Fibroblast of peridontal ligament (primary cell): ENCODE measurements around the gene KAT6B.
A peak's percentile ranks its signal among the peaks of the same experiment; 100 is the strongest.

Experiments used
- DNase-seq: peaks from one replicate; pipeline ENCODE4 v3.0.0-alpha.2; 2010; ENCODE audit errors: extremely low read depth

The KAT6B gene

DNA sequence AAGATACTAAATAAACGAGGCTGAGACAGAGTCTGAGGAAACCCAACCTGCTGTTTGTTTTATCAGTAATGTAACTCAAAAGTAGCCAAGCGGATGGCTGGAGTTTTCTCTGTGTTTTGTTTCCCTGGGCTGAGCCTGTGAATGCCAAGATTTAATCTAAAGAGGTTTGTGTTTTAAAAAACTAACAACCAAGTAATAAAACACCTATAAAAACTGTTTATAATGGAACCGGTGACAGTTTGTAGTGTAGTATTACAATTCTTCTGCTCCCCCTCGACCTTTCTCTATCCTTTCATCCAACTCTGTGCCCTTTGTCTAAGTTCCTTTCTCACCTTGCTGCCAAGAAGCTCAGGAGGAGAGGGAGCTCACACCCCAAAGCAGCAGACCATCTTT lies 2.6 kb upstream of the KAT6B start:
- DNase-seq, result no peak

DNA sequence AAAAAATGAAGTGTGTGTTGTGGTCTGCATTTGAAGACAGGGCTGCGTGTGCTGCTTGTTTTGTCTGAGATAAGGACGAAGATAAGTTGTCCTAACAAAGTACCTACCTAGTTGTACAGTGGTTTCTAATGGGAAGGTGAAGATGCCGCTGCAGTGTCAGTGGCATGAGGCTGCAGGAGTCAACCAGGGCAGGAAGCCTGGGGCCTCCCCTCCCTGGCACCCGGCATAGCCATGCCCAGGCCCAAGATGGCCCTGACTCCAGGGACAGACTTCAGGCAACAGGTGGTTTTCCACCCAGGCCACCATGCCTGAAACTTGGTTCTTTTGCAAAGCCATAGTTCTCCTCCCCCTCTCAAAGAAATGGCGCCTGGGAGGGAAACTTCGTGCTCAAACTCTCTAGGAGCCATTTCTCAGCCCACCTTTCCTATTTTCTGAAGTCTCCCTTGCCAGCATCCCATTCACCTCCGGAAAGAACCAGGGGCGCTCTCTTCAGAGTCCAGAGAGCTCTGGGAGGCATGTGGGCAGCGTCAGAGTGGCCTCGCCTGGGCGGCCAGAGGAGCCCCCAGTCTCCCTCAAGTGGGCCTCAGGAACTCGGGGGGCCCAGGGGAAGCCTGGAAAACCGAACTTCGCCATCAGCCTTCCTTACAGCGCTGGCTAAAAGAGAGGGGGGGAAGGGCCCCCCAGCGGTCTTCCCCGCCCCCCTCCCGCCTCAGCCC lies 2.1 kb upstream of the KAT6B start:
- no peak for DNase-seq

DNA sequence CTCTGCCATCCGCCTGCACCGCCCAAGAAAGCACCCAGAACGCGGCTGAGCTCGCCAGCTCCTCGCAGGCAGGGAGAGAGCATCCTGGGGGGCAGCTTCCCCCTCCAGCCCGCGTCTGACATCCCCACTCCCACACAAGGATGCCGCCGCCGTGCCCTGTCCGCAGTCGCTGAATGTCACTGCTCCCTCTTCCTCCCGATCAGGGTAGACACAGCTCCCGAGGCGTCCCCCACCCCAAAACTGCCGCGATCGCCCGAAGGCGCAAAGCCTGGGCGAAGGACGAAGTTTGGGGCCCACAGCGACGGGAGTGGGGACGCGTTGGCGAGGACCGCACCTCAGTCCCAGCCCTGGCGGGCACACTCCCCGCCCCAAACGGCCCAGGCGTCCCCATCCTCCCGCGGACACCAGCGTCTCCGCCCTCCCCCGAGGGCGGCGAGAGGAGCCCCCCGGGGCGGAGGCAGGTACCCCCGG lies 1.5 kb upstream of the KAT6B start:
- no peak for DNase-seq

DNA sequence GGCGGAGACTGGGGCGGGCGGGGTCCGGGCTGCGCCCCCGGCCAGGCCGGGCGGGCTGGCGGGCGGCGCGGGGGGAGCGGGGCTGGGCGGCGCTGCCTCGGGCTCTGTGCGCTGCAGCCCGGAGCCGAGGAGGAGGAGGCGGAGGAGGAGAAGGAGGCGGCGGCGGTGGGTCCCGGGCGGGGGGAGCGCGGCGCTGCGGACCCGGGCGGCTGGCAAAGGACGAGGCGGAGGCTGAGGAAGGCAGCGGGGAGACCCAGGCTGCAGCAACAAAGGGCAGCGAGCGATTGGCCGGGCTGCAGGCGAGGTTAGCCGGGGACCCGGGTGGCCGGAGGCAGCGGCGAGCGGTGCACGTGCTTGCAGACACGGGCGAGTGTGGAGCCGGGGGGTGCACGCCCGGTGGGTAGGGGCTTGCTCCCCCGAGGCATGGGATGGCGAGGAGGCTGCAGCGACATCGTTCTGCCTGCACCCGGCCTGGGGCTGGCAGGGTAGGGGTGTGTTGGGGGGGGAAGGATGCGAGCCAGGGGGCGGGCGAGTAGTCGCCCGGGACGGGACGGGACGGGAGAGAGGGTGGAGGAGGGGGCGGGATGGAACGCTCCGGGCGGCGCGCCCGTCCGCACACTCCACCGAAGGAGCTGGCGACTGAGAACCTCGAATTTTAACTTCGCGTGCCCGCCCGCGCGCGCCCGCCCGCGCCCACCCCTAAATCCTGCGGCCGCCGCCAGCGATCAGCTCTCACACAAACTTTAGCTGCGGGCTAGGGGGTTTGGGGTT lies 844 bp upstream of the KAT6B start:
- DNase-seq, result no peak

DNA sequence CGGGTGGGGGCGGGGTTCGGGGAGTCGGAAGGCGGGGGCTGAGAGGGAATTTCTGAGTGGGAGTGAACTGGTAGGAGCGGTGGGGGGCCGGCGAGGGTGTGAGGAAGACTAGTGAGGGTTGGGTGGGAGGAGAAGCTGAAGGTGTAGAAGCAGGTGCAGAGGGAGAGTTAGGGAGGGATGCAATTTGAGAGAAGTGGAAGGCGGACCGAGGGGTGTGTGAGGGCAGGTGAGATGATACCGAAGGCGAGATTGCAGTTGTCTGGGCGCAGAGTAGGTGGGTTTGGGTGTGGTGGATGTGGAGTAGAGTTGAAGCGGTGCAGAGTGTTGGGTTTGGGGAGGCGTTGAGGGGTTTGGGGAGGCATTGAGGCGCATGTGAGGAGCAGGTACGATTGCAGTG lies 643 bp downstream of the KAT6B start:
- DNase-seq, result no peak

DNA sequence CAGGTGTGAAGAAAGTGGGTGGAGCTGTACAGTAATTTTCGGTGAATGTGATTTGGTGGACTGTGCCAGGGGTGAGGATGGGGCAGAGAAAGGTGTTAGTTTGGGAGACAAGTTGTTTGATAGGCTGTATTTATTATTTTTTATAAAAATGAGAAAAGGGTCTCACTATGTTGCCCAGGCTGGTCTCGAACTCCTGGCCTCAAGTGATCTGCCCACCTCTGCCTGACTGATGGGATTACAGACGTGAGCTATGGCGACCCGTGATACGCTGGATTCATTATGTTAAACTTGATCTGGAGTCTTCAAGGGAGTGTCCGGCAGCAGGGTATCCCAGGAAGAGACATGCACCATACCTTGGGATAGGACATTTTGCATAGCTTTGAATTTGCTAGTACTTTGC lies 1.3 kb downstream of the KAT6B start:
- DNase-seq, result no peak

DNA sequence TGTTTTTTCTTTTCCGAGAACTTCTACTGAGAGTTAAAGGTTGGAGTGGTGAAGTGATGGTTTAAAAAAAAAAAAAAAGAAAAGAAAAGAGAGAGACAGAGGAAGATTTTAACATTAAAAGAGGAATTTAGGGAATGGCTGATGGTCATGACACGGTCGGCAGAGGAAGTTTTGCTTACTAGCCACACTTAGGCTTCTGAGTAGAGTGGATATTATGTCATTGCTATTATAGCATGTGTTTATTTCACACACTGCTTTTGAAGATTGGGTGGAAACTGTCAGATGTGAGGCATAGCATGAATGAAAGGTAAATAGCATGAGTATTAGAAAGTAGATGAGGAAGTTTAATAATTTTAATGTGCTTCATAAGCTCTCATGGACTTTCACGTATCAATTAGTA lies 2.5 kb downstream of the KAT6B start:
- no peak for DNase-seq

DNA sequence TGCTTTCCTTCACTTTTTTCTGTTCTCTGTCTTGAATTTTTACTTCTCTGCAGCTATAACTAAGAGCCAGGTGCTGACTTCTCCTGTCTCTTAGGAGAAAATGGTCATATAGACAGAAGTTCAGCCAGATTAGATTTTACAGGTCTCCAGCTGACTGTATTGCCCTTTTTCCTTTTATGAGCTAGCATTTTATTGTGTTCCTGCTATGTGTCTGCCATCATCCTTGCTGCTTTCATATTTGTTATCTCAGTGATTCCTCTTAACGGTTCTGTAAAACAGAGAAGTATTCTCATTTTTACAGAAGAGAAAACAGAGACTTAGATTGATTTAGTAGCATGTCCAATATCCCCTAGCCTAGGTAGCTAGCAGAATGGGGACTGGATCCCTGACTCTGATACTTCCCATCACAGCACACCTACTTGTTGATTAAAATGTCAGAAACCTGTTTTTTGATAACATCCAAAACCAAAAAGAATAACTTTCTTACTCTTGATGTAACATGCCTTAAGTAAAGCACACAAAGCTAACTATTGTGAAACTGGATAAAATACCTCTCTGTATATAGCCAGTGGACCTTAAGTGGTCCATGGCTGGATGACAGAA lies 5.2 kb downstream of the KAT6B start:
- no peak for DNase-seq

DNA sequence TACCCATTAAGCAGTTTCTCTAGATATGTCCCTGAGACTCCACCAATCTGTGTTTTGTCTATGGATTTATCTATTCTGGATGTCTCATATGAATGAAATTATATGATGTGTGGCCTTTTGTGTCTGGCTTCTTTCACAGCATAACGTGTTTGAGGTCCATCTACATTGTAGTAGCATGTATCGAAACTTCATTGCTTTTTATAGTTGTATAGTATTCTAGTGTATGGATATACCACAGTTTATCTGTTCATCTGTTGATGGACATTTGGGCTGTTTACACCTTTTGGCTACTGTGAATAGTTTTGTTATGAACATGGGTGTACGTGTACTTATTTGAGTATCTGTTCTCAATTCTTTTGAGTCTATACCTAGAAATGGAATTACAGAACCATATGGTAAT lies 9.6 kb downstream of the KAT6B start:
- DNase-seq, result no peak

DNA sequence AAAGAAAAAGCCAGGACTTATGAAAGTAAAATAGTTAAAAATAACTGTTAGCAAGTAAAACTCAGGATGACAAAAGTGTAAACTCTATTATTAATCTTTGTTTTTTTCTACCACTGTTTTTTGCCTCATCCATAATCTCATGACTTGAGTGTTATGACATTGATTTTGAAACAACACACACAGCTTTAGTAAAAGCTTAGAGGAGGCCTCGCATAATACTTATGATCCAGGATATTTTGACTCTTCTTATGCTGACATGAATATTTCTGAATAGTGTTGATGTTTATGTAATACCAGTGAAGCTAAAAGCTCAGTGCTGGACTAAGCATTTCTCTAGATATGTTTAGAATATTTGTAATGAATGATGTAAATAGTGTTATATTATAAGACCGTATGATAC lies 10.5 kb downstream of the KAT6B start:
- DNase-seq, result no peak

DNA sequence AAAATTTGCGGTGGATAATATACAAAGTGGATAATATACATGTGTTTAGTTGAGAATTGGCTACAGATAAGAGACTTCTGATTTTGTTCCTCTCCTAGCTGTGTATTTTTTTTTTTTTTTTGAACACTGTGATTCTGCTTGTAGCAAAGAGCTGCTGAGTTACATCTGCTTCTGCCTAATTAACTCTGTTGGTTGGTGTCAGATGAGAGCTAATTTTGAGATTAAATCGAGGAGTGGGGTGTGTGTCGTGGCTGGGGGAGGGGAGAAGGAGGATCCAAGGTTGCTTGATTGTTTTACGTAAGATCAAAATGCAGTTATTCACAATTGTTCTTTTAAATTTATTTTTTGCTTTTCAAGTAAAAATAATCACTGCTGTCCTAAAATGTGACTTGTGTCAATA lies 11.3 kb downstream of the KAT6B start:
- DNase-seq, result no peak

DNA sequence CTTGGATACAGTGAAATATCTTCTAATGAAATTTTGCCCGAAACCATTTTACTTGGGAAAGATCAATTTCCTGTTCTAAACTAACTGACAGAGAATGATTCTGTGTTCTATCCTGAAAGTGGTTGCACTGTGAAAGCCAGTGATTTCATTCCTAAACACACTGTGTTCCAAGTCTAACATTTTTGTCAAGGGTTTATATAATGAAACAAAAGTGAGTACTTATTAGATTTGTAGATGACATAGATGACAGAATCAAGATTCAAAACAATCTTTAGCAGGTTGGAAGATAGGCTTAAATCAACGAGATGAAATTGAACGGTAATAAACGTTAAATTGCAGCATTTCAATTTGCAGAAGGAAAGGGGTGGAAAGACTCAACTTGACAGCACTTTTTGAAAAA lies 13.3 kb downstream of the KAT6B start:
- no peak for DNase-seq

DNA sequence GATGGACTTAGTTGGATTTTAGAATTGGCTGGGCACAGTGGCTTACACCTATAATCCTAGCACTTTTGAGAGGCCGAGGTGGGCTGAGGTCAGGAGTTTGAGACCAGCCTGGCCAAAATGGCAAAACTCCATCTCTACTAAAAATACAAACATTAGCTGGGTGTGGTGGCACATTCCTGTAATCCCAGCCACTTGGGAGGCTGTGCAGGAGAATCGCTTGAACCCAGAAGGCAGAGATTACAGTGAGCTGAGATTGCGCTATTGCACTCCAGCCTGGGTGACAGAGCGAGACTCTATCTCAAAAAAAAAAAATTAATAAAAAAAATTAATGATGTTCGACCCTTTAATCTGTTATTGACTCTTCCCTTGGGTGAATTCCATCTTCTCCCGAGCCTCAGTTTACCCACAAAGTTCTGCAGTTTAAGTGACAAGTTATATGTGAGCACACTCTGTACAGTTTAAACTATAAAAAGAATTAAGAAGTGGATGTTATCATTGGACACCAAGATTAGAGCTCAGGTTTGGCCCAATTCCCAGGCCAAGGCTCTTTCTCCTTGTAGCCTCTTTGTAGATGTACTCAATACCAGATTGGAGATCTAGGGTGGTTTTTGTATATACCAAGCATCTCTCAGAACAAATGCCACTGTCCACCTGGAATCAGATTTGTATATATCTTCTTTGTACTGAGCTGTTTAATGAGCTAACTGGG lies 15.0 kb downstream of the KAT6B start:
- DNase-seq, result peak; percentile 36

DNA sequence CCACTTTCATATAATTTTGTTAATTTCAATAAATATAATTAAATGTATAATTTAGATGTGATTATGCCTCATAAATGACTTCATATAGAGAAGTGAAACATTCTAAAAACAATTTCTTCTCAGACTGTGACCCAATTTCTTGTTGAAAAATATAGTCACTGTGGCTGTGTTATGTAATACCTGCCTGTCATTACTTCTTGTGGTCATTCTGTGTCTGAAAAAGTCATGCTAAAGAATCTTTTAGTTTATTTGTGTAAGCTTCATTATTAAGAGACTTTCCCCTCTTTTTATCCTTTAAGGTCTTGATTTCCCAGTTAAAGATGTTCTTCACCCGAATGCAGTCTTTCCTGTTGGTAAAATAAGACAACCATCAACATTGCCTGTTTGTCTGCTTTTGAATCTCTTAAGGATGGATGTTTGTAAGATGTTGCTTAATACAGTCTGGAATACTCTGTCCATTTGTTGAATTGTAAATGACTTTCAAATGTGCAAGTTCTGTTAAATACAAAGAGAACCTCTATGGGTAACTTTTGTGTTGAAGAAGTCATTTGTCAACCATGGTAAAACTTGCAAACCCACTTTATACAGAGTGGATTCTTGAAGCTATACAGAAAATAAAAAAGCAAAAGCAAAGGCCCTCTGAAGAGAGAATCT lies 16.0 kb downstream of the KAT6B start:
- peak; percentile 47 for DNase-seq

DNA sequence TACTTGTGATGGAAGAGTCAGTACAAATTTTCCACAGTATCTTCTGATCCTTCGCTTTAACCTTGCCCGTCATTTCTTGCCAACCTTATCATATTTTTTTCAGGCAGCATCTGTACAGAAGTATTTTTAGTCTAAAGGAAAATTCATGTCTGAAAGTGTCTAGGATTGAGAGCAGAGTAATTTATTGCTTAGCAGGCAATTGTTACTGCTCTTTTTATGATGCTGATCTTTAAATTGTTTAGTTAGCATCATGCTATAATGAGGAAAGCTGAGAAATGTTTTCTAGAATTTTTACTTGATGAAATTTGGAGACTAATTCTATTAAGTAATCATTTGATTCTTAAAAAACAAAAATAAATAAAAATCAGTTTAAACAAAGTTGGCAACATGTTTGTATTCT lies 20.6 kb downstream of the KAT6B start:
- no peak for DNase-seq

DNA sequence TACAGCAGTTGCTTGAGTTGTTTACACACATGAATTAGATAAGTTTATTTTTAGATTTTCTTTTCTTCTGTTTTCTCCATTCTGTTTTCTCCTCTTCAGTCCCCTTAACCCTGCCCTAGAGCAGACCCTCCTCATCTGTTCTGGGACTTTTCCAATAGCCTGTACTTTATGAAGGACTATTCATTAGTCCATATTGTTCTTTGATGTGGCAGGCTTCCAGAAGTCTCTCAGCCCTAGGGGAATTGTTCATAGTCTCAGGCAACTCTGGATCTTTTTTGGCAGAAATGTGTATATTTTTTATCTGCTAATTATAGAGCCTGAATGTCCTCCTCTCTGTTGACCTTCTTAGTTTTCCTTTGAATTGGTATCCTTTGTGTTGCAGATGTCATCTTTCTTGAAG lies 25.4 kb downstream of the KAT6B start:
- DNase-seq, result no peak

DNA sequence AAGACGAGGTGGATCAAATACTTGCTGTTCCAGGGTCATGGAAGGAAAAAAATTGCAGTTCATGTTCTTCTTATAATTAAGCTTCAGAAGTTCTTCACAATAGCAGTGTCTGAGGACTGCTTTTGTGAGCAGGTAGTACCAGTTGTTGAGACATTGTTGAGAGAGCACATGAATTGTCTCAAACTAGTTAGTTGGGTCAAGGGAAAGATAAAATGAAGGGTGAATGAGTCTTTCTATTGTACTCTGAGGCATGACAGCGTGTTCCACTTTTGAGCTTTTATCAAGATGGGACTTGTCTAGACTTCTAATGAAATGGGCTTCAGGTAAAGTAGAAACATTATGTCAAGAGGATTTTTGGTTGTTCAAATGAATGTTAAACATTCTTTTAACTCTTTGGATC lies 26.0 kb downstream of the KAT6B start:
- DNase-seq, result no peak

DNA sequence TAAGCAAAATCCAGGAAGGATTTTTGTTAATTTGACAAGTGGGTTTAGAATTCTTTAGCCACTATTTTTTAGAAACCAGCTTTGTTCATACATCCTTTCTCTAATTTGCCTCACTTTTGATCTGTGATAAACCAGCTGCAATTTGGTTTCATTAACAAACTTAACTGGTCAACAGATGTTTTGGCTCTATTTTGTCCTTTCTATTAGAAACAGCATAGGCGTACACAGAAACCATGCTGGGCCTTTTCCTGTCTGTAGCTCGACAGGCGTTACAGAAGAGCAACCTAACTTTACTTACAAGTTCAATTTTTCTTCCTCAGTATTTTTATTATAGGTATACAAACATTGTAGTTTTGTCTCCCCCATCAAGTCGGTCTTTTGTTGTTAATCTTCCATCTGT lies 28.2 kb downstream of the KAT6B start:
- DNase-seq, result no peak

DNA sequence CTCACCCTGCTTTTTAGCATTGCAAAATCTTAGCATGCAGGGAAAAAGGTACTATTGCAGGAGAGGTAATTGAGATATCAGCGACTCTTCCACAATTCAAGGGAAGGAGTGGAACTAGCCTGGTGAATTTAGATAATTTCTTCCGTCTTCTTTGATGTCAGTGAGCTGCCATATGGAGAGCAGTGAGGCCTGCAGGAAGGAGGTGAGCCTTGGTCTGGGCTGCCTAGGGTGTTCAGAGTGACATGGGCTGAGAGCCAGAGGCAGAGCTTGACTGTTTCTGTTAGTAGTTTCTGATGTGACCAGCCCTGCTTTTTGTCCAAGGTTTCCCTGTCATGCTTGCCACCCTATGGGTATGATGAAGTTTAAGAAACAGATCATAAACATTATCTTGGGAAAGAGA lies 28.6 kb downstream of the KAT6B start:
- DNase-seq, result no peak

DNA sequence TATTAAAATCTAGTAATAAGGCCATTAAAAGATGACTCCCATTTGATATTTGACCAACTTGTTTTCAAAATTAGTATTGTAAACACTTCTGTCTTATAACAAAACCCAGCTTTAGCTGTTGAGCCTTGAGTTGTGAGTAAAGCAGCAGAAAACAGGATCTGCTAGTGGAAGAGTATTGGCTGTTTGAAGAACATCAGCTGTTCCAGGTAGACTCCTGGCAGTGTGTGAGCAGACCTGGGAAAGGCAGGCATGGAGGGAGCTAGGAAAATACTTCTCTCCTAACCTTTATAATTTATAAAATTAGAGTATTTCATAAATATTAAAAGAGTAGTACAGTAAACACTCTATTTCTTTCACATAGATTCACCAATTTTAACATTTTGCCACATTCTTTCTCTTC lies 29.0 kb downstream of the KAT6B start:
- DNase-seq, result no peak

DNA sequence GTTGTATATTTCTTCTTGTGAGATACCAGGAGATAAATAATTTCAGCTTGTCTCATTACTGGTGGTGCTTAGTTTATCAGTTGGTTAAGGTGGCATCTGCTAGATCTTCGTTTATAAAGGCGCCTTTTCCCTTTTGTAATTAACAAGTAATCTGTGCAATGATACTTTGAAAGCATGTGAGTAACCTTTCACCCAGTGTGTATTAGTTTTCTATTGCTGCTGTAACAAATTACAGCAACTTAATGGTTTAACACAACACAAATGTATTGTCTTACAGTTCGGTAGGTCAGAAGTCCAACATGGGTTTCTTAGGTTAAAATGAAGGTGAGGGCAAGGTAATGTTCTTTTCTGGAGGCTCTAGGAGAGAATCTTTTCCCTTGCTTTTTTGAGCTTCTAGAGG lies 30.5 kb downstream of the KAT6B start:
- DNase-seq, result no peak

DNA sequence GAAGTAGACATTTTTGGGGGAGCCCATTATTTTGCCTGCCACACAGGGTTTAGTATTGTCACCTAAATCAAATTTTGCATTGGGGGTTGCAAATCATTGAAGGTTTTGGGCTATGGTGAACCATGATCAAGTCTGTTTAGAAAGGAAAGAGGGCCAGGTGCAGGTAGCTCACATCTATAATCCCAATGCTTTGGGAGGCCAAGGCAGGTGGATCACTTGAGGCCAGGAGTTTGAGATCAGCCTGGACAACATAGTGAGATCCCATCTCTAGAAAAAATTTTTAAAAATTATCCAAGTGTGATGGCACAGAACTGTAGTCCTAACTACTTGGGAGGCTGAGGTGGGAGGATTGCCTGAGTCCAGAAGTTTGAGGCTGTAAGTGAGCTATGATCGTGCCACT lies 31.2 kb downstream of the KAT6B start:
- DNase-seq, result no peak
